A549 treated with GW870086 at 1 μM for 4 hours (cell line): ENCODE measurements around the gene SMAP2. TPM values are rescaled to one million over a fixed set of nuclear protein-coding genes. Genes with fewer than 3 reads are reported as not detected.

ENCODE experiments used
- total RNA-seq: library from RNA; stranded (reverse); fragments of 200-300 nt; extraction: Qiagen RNA extraction; gene quantifications from 5 replicates; pipeline ENCODE4 v1.2.3, GENCODE V29; 2022; ENCODE audit warnings: low read depth

The SMAP2 gene
- 8.4 to 9.6 TPM (median 9.0 TPM) in 5 replicates for total RNA-seq

GRCh38 chr1:40373323-40374283, at the start of gene SMAP2:
TSS of gene SMAP2 (plus strand) at chr1:40373727. CDS start at chr1:40374121, 394 bp downstream.

GRCh38 chr1:40449684-40450494, 76.4 kb downstream of the SMAP2 start, which contains the start of gene ZFP69B:
TSS of gene ZFP69B (plus strand) at chr1:40450476. CDS start at chr1:40450962, 486 bp downstream.

Other genes starting within 250 kb of the SMAP2 start
- 4.4 to 5.8 TPM (median 5.8 TPM) in 5 replicates for gene RLF, start 212.3 kb upstream of the SMAP2 start, total RNA-seq
- not detected in 5 replicates for gene TMCO2, start 125.8 kb upstream of the SMAP2 start, total RNA-seq
- gene ZMPSTE24, start 115.5 kb upstream of the SMAP2 start, total RNA-seq = 31.6 to 44.7 TPM (median 37.6 TPM) in 5 replicates
- gene COL9A2, start 56.4 kb upstream of the SMAP2 start, total RNA-seq = 0.06 to 0.17 TPM (median 0.12 TPM) in 4 of 5 replicates, not detected in the other
- 1.2 to 1.9 TPM (median 1.7 TPM) in 5 replicates for gene ZFP69B, start 76.7 kb downstream of the SMAP2 start, total RNA-seq
- gene ZFP69, start 103.6 kb downstream of the SMAP2 start, total RNA-seq = not detected in 5 replicates
- gene EXO5, start 135.0 kb downstream of the SMAP2 start, total RNA-seq = 3.4 to 4.0 TPM (median 3.8 TPM) in 5 replicates
- 1.5 to 2.8 TPM (median 2.1 TPM) in 5 replicates for gene ZNF684, start 157.9 kb downstream of the SMAP2 start, total RNA-seq